Right cardiac atrium (tissue), 5 donors: ENCODE results near the gene SMIM13. TPM values are rescaled to one million over a fixed set of nuclear protein-coding genes. Genes with fewer than 3 reads are reported as not detected.
A peak's percentile ranks its signal among the peaks of the same experiment; 100 is the strongest.

Source experiments
- ATAC-seq, 2 donors: fragments of 200-7000 bp; cut with Tn5 transposase; one replicate each; pipeline versions ENCODE4 v1.8.0 to v1.9.1; 2020; ENCODE audit warnings: moderate library complexity in 2 of 2, mild to moderate bottlenecking in 1 of 2
- DNase-seq, 3 donors: peaks; one replicate each; pipeline ENCODE4 v3.0.0-alpha.2; 2020
- H3K27ac ChIP-seq: one replicate; pipeline ENCODE4 v1.5.1; 2013; ENCODE audit warnings: mild to moderate bottlenecking, low read length, control low read depth, moderate library complexity
- H3K27me3 ChIP-seq: one replicate; pipeline ENCODE4 v1.6.1; 2013; ENCODE audit not compliant: control insufficient read depth, insufficient read depth
- H3K4me1 ChIP-seq: one replicate; pipeline ENCODE4 v1.6.1; 2013; ENCODE audit warnings: low read length; ENCODE audit not compliant: control insufficient read depth, insufficient read depth
- H3K4me3 ChIP-seq: one replicate; pipeline ENCODE4 v1.5.1; 2013; ENCODE audit warnings: low read length, control low read depth
- H3K9me3 ChIP-seq: one replicate; pipeline ENCODE4 v1.6.1; 2013; ENCODE audit warnings: low read length; ENCODE audit not compliant: control insufficient read depth
- WGBS: extraction: QIAGEN DNeasy Blood & Tissue Kit; methylation state at CpG from one replicate; pipeline ENCODE4 v1.1.7; 2013; 5-methylcytosine and 5-hydroxymethylcytosine counted together
- intact Hi-C, 4 donors: fragments of 100-400 bp; cut with DNase I; formaldehyde crosslinking; loops; one replicate each; pipeline versions ENCODE4 v1.11.0 to v1.14.0; 2022 to 2023
- polyA plus RNA-seq: library from polyadenylated mRNA; stranded (reverse); fragments of 200-250 nt; gene quantifications from one replicate; pipeline ENCODE4 v1.2.3, GENCODE V29; 2013
- total RNA-seq, 4 donors: library from RNA; stranded (reverse); fragmentation: NEBNext Ultra II Directional; extraction: Animal tissue kit (Norgen Biotek cat#: 25700); gene quantifications; one replicate each; pipeline ENCODE4 v1.2.1, GENCODE V29; 2021
- donor health status: healthy with polysubstance abuse.
- donor health status: DM: no; HTN: yes; CAD: no.
- donor health status: DM: no; HTN: no; CAD: no.
- donor health status: DM: no; HTN: yes; CAD: no; lungs with severe emphysema.
- donor health status: DM: yes; HTN: yes; CAD: no.

Gene SMIM13
- total and polyA plus RNA-seq, 5 donors: 8.1 to 14.5 (median 12.6) TPM

- no peak for DNase-seq
- peak in 1 of 2 donors; percentile 39 for ATAC-seq
- intact Hi-C loops: no loop called here
- WGBS: 80% methylated on average over 1 of the region's 1 CpG
- Histone ChIP-seq H3K9me3 (no peaks in the 10 kb centered on the region), H3K27ac (no peak overlapping the region), H3K4me1 (peaks cover 5% of the 10 kb centered on the region), H3K4me3 (no peak overlapping the region), H3K27me3 (no peaks in the 10 kb centered on the region)
These were observed 28.7 kb downstream of the SMIM13 start for GRCh38 chr6:11122380-11122779.

DNA sequence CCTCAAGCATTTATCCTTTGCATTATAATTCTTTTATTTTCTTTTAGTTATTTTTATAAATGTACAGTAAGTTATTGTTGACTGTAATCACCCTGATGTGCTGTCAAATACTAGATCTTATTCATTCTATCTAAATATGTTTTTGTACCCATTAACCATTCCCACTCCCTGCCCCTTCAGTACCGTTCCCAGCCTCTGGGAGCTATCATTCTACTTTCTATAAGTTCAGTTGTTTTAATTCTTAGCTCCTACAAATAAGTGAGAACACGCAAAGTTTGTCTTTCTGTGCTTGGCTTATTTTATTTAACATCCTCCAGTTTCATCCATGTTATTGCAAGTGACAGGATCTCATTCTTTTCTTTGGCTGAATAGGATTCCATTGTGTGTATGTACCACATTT is 30.3 kb downstream of the SMIM13 start:
- no peak for DNase-seq
- Histone ChIP-seq H3K9me3 (no peaks in the 10 kb centered on the region), H3K27me3 (no peaks in the 10 kb centered on the region), H3K27ac (no peak overlapping the region), H3K4me3 (no peak overlapping the region), H3K4me1 (peaks cover 10% of the 10 kb centered on the region)
- WGBS: 95% methylated on average over 2 of the region's 2 CpGs
- intact Hi-C loops: no loop called here
- no peak for ATAC-seq

GRCh38 chr6:11126876-11127275 is 33.2 kb downstream of the SMIM13 start:
- H3K27ac ChIP-seq: no peak overlapping the region
- ATAC-seq: no peak
- H3K27me3 ChIP-seq: no peaks in the 10 kb centered on the region
- H3K4me1 ChIP-seq: peaks cover 7% of the 10 kb centered on the region
- intact Hi-C loops: no loop called here
- no peak overlapping the region for H3K4me3 ChIP-seq
- WGBS: 89% methylated on average over 2 of the region's 2 CpGs
- no peak for DNase-seq
- no peaks in the 10 kb centered on the region for H3K9me3 ChIP-seq

DNA sequence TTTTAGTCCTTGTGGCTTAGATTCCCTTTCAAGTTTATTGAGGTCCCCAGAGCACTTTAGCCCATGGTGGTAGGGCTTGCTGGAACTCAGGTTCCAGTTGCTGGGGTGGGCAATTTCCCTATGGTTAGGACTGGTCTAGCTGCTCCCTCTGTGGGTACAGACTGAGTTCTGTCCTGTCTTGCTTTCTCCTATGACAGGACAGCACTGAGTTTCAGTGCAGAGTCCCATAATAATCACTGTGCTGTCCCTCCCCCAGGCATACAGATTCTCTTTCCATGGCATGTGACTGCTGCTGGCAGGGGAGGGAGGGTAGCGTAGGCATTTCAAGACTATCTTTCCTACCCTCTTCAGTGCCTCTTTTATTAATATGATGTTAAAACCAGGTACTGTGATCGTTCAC is 35.0 kb downstream of the SMIM13 start:
- DNase-seq: no peak
- intact Hi-C loops: no loop called here
- Histone ChIP-seq H3K27me3 (no peaks in the 10 kb centered on the region), H3K4me1 (peaks cover 4% of the 10 kb centered on the region), H3K4me3 (no peak overlapping the region), H3K27ac (no peak overlapping the region), H3K9me3 (no peaks in the 10 kb centered on the region)
- ATAC-seq: peak; percentile 63 to 71
- 79% methylated on average over 2 of the region's 2 CpGs for WGBS

- intact Hi-C loops: no loop called here
- WGBS: 70% methylated on average over 1 of the region's 1 CpG
- no peak for ATAC-seq
- DNase-seq: no peak
- H3K4me3 ChIP-seq: no peak overlapping the region
- no peak overlapping the region for H3K27ac ChIP-seq
- peaks cover 4% of the 10 kb centered on the region for H3K4me1 ChIP-seq
- no peaks in the 10 kb centered on the region for H3K9me3 ChIP-seq
- no peaks in the 10 kb centered on the region for H3K27me3 ChIP-seq
These were observed 36.4 kb downstream of the SMIM13 start for GRCh38 chr6:11129908-11130565.

DNA sequence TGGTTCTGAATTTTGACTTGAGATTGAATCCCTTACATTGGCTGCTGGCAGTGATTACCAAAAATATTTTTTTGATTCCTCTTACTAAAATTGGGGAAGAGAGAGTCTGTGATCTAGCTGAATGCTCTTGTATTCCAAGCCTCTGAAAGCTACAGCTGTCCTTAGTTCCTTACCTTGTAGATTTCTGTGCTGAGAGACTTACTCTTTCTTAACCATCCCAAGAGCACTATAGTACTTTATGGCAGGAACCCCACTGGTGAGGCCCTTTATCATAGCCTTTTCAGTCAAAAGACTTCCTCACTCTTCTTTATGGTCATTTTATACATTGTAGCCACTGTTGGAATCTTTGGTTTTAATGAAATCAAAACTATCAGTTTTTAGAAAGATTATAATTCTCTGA is 37.0 kb downstream of the SMIM13 start:
- DNase-seq (no peak), ATAC-seq (no peak)
- Histone ChIP-seq H3K27ac (no peak overlapping the region), H3K9me3 (no peaks in the 10 kb centered on the region), H3K4me3 (no peak overlapping the region), H3K4me1 (peaks cover 4% of the 10 kb centered on the region), H3K27me3 (no peaks in the 10 kb centered on the region)
- intact Hi-C loops: no loop called here

GRCh38 chr6:11132194-11132888 is 38.7 kb downstream of the SMIM13 start:
- no peak overlapping the region for H3K4me3 ChIP-seq
- intact Hi-C loops: no loop called here
- no peaks in the 10 kb centered on the region for H3K27me3 ChIP-seq
- no peak overlapping the region for H3K27ac ChIP-seq
- DNase-seq: no peak
- WGBS: 89% methylated on average over 6 of the region's 6 CpGs
- H3K4me1 ChIP-seq: peaks cover 4% of the 10 kb centered on the region
- H3K9me3 ChIP-seq: no peaks in the 10 kb centered on the region
- ATAC-seq: no peak

- H3K4me1 ChIP-seq: peaks cover under 1% of the 10 kb centered on the region
- no peak overlapping the region for H3K4me3 ChIP-seq
- no peak for ATAC-seq
- WGBS: 65% methylated on average over 5 of the region's 5 CpGs
- intact Hi-C loops: no loop called here
- H3K9me3 ChIP-seq: no peaks in the 10 kb centered on the region
- H3K27ac ChIP-seq: no peak overlapping the region
- no peaks in the 10 kb centered on the region for H3K27me3 ChIP-seq
- DNase-seq: no peak
These were observed 39.6 kb downstream of the SMIM13 start for GRCh38 chr6:11133281-11133680.

DNA sequence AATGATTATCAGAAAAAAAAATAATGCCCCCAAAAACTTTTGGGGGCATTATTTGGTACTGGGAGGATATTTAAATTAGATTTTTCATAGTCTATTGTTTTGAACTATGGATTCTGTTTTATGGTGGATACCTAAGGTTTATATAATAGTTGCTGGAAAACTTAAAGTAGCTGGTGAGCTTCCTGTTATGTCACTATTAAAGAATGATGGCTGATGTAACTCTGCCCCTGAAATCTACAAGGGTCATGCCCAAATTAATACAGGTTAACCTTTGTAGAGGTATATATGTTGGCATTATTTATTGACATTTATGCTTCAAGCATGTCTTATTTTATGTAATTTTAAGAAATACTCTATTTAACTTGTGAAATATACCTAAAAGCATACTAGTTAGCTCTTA is 43.2 kb downstream of the SMIM13 start:
- Histone ChIP-seq H3K4me1 (no peaks in the 10 kb centered on the region), H3K9me3 (no peaks in the 10 kb centered on the region), H3K27me3 (no peaks in the 10 kb centered on the region), H3K4me3 (no peak overlapping the region), H3K27ac (no peak overlapping the region)
- intact Hi-C loops: loop anchor here in 1 of 4 donors (5.0 kb wide), 1 partner anchor 40 kb away; no protein-coding TSS in a partner anchor
- no peak for ATAC-seq
- DNase-seq: no peak

DNA sequence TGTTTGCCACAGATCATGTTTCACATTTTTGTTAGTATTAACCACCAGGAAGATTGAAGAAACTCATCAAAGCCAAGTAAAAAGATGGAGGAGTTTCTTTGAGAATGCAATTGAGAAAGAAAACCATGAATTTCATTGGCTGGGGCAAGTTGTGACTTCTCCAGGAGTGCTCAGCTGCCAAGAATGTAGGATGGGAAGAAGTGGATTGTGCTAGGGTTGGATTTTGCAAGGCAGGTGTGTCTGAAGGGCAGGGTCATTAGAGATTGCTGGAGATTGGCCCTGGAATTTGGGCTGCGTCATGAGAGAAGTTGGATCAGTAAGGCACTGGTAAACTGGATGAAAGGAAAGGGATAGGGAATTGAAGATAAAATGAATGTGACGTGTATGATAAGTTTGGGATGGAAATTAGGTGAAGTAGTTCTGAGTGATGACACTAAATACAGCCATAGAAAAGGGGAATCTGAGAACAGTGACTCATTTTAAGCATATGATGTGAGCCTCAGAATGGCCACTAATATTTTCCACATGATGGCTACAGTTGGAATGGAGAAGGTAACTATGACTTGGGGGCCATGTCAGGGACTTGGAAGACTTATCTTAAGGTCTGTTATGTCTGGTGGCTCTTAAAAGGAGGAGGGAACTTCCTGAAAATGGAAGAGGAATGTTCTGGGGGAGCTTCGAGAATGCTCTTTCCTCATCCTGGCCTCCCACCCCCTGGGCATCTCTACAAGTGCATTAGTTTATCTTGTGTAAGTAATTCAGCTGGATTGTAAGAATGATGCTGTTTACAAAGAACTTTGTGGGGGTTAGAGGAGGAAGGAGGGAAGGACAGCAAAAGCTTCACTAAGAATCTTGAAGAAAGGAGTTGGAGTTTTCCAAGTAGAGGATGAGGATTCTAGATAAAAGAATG is 45.7 kb downstream of the SMIM13 start:
- 89% methylated on average over 3 of the region's 3 CpGs for WGBS
- no peak for ATAC-seq
- no peak overlapping the region for H3K4me3 ChIP-seq

GRCh38 chr6:11140056-11140455 is 46.4 kb downstream of the SMIM13 start:
- H3K4me1 ChIP-seq: no peaks in the 10 kb centered on the region
- intact Hi-C loops: loop anchor here in 1 of 4 donors (5.0 kb wide), 1 partner anchor 357 kb away; no protein-coding TSS in a partner anchor
- no peak overlapping the region for H3K27ac ChIP-seq
- H3K4me3 ChIP-seq: no peak overlapping the region
- WGBS: 66% methylated on average over 3 of the region's 3 CpGs
- no peak for DNase-seq
- H3K27me3 ChIP-seq: no peaks in the 10 kb centered on the region
- no peak for ATAC-seq
- no peaks in the 10 kb centered on the region for H3K9me3 ChIP-seq

More for the DNA sequence above, 45.7 kb downstream of the SMIM13 start:
- H3K27me3 ChIP-seq: no peaks in the 10 kb centered on the region
- intact Hi-C loops: loop anchor here in 1 of 4 donors (5.0 kb wide), 1 partner anchor 42 kb away; no protein-coding TSS in a partner anchor
- H3K4me1 ChIP-seq: no peaks in the 10 kb centered on the region
- no peaks in the 10 kb centered on the region for H3K9me3 ChIP-seq
- no peak overlapping the region for H3K27ac ChIP-seq
- DNase-seq: no peak
